CD4-positive, alpha-beta memory T cell (primary cell): Measurements from ENCODE around the gene SLC39A10. TPM values are rescaled to one million over a fixed set of nuclear protein-coding genes. Genes with fewer than 3 reads are reported as not detected.
A peak's percentile ranks its signal among the peaks of the same experiment; 100 is the strongest.
"Not testable (repeated sequence)": the region's sequence is repeated elsewhere in the genome, so short reads cannot be mapped to it uniquely, and the experiment has no call there.

ENCODE experiments used
- CTCF ChIA-PET: fragments of 350-600 bp; sonication (Branson Sonifier 250); formaldehyde crosslinking; loops from one replicate; lab custom pipeline; 2021; ENCODE audit warnings: inconsistent platforms; ENCODE audit not compliant: partially characterized antibody; lab: Charles Lee
- POLR2A ChIA-PET: fragments of 350-600 bp; sonication (Branson Sonifier 250); formaldehyde crosslinking; loops from one replicate; lab custom pipeline; 2021; ENCODE audit not compliant: partially characterized antibody; lab: Charles Lee
- DNase-seq, 5 donors: peaks; one replicate each; pipeline versions ENCODE4 v3.0.0 to v3.0.0-alpha.2; 2020 to 2022; ENCODE audit warnings: mixed read lengths in 1 of 5
- H3K27ac ChIP-seq: one replicate; pipeline ENCODE4 v1.7.0; 2013; ENCODE audit warnings: low read depth, low read length
- H3K27me3 ChIP-seq: 2 replicates; pipeline ENCODE4 v1.7.0; 2013; ENCODE audit warnings: mild to moderate bottlenecking, low read length, moderate library complexity; ENCODE audit not compliant: insufficient read depth
- H3K36me3 ChIP-seq: 2 replicates; pipeline ENCODE4 v1.7.0; 2013; ENCODE audit warnings: mild to moderate bottlenecking, low read length, moderate library complexity; ENCODE audit not compliant: insufficient read depth
- H3K4me1 ChIP-seq: 2 replicates; pipeline ENCODE4 v1.7.0; 2013; ENCODE audit warnings: mild to moderate bottlenecking, low read length, moderate library complexity; ENCODE audit not compliant: insufficient read depth
- H3K4me3 ChIP-seq, 2 donors: one replicate each; pipeline ENCODE4 v1.7.0; 2013; ENCODE audit warnings: low read length in 2 of 2, mild to moderate bottlenecking in 1 of 2
- H3K9me3 ChIP-seq, 2 donors: one replicate each; pipeline ENCODE4 v1.7.0; 2013; ENCODE audit warnings: low read length in 2 of 2, control low read depth in 1 of 2; ENCODE audit not compliant: control insufficient read depth in 1 of 2
- H3K27ac Mint-ChIP-seq, 7 donors: one replicate each; pipeline ENCODE4 v1.8.0; 2020 to 2021; ENCODE audit warnings: mixed read lengths in 7 of 7, mild to moderate bottlenecking in 6 of 7, inconsistent platforms in 3 of 7, moderate library complexity in 3 of 7
- H3K27me3 Mint-ChIP-seq, 2 donors: one replicate each; pipeline ENCODE4 v1.8.0; 2020 to 2021; ENCODE audit warnings: mixed read lengths in 2 of 2
- H3K36me3 Mint-ChIP-seq, 2 donors: one replicate each; pipeline ENCODE4 v1.8.0; 2020 to 2021; ENCODE audit warnings: mixed read lengths in 2 of 2, inconsistent platforms in 1 of 2, mild to moderate bottlenecking in 1 of 2
- H3K4me1 Mint-ChIP-seq, 4 donors: one replicate each; pipeline ENCODE4 v1.8.0; 2020 to 2021; ENCODE audit warnings: mixed read lengths in 4 of 4, mild to moderate bottlenecking in 1 of 4
- H3K4me3 Mint-ChIP-seq, 8 donors: one replicate each; pipeline ENCODE4 v1.8.0; 2020 to 2021; ENCODE audit warnings: mixed read lengths in 8 of 8, mild to moderate bottlenecking in 7 of 8, moderate library complexity in 6 of 8, inconsistent platforms in 3 of 8
- H3K9me3 Mint-ChIP-seq, 8 donors: one replicate each; pipeline ENCODE4 v1.8.0; 2020 to 2021; ENCODE audit warnings: mixed read lengths in 8 of 8, mild to moderate bottlenecking in 5 of 8, inconsistent platforms in 3 of 8, moderate library complexity in 1 of 8
- intact Hi-C: fragments of 100-400 bp; cut with micrococcal nuclease; formaldehyde crosslinking; loops from one replicate; pipeline ENCODE4 v1.15.1; 2023
- polyA plus RNA-seq, 2 donors: library from polyadenylated mRNA; unstranded; fragments of 300-500 nt; fragmentation: Illumina TruSeq; gene quantifications; one replicate each; pipeline ENCODE4 v1.2.3, GENCODE V29; 2021
- total RNA-seq, 2 experiments: library from RNA; stranded (reverse); gene quantifications; one replicate each; pipeline ENCODE4 v1.2.3, GENCODE V29; 2021

The SLC39A10 gene
- total and polyA plus RNA-seq, 4 experiments from 2014 or later: 5.9 to 102 (median 54.4) TPM

- intact Hi-C loops: no loop called here
- Histone ChIP-seq H3K27ac (no peak overlapping the region), H3K9me3 (no peaks in the 10 kb centered on the region), H3K27me3 (no peaks in the 10 kb centered on the region), H3K4me3 (no peak overlapping the region), H3K36me3 (no peaks in the 10 kb centered on the region), H3K4me1 (no peaks in the 10 kb centered on the region)
- no peaks in the 10 kb centered on the region for H3K9me3 Mint-ChIP-seq
- no peak overlapping the region for H3K27ac Mint-ChIP-seq
- no peaks in the 10 kb centered on the region for H3K27me3 Mint-ChIP-seq
- ChIA-PET CTCF (interaction anchor here (1.7 kb wide), 1 partner anchor 23 kb away, joined by 4 read pairs; no protein-coding TSS in a partner anchor), POLR2A (interaction anchor here (0.6 to 1.2 kb wide), 2 partner anchors 20 to 57 kb away, joined by 3 to 4 read pairs; partner anchors contain the start of gene SLC39A10)
- no peak for DNase-seq
- H3K4me1 Mint-ChIP-seq: peaks cover 0 to 4% (median 0%) of the 10 kb centered on the region in 4 donors
- H3K4me3 Mint-ChIP-seq: no peak overlapping the region
- no peaks in the 10 kb centered on the region for H3K36me3 Mint-ChIP-seq
These were observed 20.1 kb upstream of the SLC39A10 start for GRCh38 chr2:195636890-195637289.

GRCh38 chr2:195638750-195639149 is 18.3 kb upstream of the SLC39A10 start:
- H3K27me3 Mint-ChIP-seq: no peaks in the 10 kb centered on the region
- no peak overlapping the region for H3K4me3 Mint-ChIP-seq
- ChIA-PET POLR2A (no interaction called here), CTCF (interaction anchor here (1.9 kb wide), 1 partner anchor 140 kb away, joined by 5 read pairs; no protein-coding TSS in a partner anchor)
- no peak overlapping the region for H3K27ac ChIP-seq
- no peak overlapping the region for H3K27ac Mint-ChIP-seq
- no peaks in the 10 kb centered on the region for H3K9me3 Mint-ChIP-seq
- no peaks in the 10 kb centered on the region for H3K9me3 ChIP-seq
- intact Hi-C loops: no loop called here
- H3K4me1 Mint-ChIP-seq: peaks cover 0 to 5% (median 3%) of the 10 kb centered on the region in 4 donors
- no peaks in the 10 kb centered on the region for H3K36me3 Mint-ChIP-seq
- H3K36me3 ChIP-seq: no peaks in the 10 kb centered on the region
- H3K4me1 ChIP-seq: no peaks in the 10 kb centered on the region
- DNase-seq: no peak
- no peaks in the 10 kb centered on the region for H3K27me3 ChIP-seq
- no peak overlapping the region for H3K4me3 ChIP-seq

DNA sequence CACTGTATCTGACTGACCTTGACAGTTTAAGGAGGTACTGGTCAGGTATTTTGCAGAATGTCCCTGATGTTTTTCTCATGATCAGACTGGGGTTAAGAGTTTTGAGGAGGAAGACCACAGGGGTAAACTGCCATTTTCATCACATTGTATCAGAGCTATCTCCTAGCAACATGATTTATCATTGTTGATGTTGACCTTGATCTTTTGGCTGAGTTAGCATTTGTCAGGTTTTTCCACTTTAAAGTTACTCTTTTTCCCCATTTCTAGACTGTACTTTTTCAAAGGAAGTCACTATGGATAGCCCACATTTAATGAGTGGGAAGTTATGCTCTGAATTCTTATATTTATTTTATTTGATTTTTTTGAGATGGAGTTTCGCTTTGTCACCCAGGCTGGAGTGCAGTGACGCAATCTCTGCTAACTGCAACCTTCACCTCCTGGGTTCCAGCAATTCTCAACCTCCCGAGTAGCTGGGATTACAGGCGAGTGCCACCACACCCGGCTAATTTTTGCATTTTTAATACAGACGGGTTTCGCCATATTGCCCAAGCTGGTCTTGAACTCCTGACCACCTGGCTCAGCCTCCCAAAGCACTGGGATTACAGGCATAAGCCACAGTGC is 17.7 kb upstream of the SLC39A10 start:
- Mint-ChIP-seq H3K36me3 (no peaks in the 10 kb centered on the region), H3K27ac (no peak overlapping the region), H3K27me3 (no peaks in the 10 kb centered on the region), H3K9me3 (no peaks in the 10 kb centered on the region), H3K4me3 (no peak overlapping the region), H3K4me1 (peaks cover 0 to 5% (median 2%) of the 10 kb centered on the region in 4 donors)
- ChIA-PET CTCF (interaction anchor here (1.9 kb wide), 1 partner anchor 141 kb away, joined by 5 read pairs; no protein-coding TSS in a partner anchor), POLR2A (no interaction called here)
- Histone ChIP-seq H3K36me3 (no peaks in the 10 kb centered on the region), H3K4me3 (no peak overlapping the region), H3K27ac (no peak overlapping the region), H3K9me3 (no peaks in the 10 kb centered on the region), H3K27me3 (no peaks in the 10 kb centered on the region), H3K4me1 (no peaks in the 10 kb centered on the region)
- intact Hi-C loops: no loop called here
- DNase-seq: no peak

GRCh38 chr2:195639959-195640358 is 17.1 kb upstream of the SLC39A10 start:
- Histone ChIP-seq H3K9me3 (no peaks in the 10 kb centered on the region), H3K27ac (no peak overlapping the region), H3K36me3 (no peaks in the 10 kb centered on the region), H3K4me3 (no peak overlapping the region), H3K4me1 (no peaks in the 10 kb centered on the region), H3K27me3 (no peaks in the 10 kb centered on the region)
- Mint-ChIP-seq H3K36me3 (no peaks in the 10 kb centered on the region), H3K4me3 (no peak overlapping the region), H3K9me3 (no peaks in the 10 kb centered on the region), H3K27ac (no peak overlapping the region), H3K27me3 (no peaks in the 10 kb centered on the region), H3K4me1 (peaks cover 0 to 5% (median 2%) of the 10 kb centered on the region in 4 donors)
- ChIA-PET POLR2A (no interaction called here), CTCF (no interaction called here)
- intact Hi-C loops: loop anchor here (5.0 kb wide), 1 partner anchor 38 kb away; no protein-coding TSS in a partner anchor
- no peak for DNase-seq

- no peaks in the 10 kb centered on the region for H3K36me3 Mint-ChIP-seq
- intact Hi-C loops: loop anchor here (5.0 kb wide), 1 partner anchor 40 kb away; no protein-coding TSS in a partner anchor
- POLR2A ChIA-PET: no interaction called here
- no peak overlapping the region for H3K4me3 ChIP-seq
- H3K27ac Mint-ChIP-seq: peak overlapping the region in 1 of 7 donors; percentile 6
- no peaks in the 10 kb centered on the region for H3K36me3 ChIP-seq
- DNase-seq: no peak
- H3K4me1 Mint-ChIP-seq: peaks cover 0 to 7% (median 3%) of the 10 kb centered on the region in 4 donors
- no peaks in the 10 kb centered on the region for H3K4me1 ChIP-seq
- no peaks in the 10 kb centered on the region for H3K27me3 ChIP-seq
- no peak overlapping the region for H3K4me3 Mint-ChIP-seq
- no peak overlapping the region for H3K27ac ChIP-seq
- H3K9me3 ChIP-seq: no peaks in the 10 kb centered on the region
- CTCF ChIA-PET: interaction anchor here (1.9 kb wide), 1 partner anchor 15 kb away, joined by 4 read pairs; no protein-coding TSS in a partner anchor
- H3K27me3 Mint-ChIP-seq: no peaks in the 10 kb centered on the region
- H3K9me3 Mint-ChIP-seq: no peaks in the 10 kb centered on the region
These were observed 14.9 kb upstream of the SLC39A10 start for GRCh38 chr2:195642027-195642678.

- H3K27me3 Mint-ChIP-seq: no peaks in the 10 kb centered on the region
- no peak overlapping the region for H3K4me3 ChIP-seq
- H3K9me3 ChIP-seq: no peaks in the 10 kb centered on the region
- H3K9me3 Mint-ChIP-seq: no peaks in the 10 kb centered on the region
- no peak overlapping the region for H3K4me3 Mint-ChIP-seq
- DNase-seq: no peak
- H3K27me3 ChIP-seq: no peaks in the 10 kb centered on the region
- no peaks in the 10 kb centered on the region for H3K36me3 ChIP-seq
- H3K36me3 Mint-ChIP-seq: no peaks in the 10 kb centered on the region
- H3K4me1 ChIP-seq: no peaks in the 10 kb centered on the region
- H3K27ac Mint-ChIP-seq: no peak overlapping the region
- peaks cover 0 to 7% (median 4%) of the 10 kb centered on the region in 4 donors for H3K4me1 Mint-ChIP-seq
- POLR2A ChIA-PET: no interaction called here
- H3K27ac ChIP-seq: no peak overlapping the region
- CTCF ChIA-PET: interaction anchor here (1.9 kb wide), 1 partner anchor 15 kb away, joined by 4 read pairs; no protein-coding TSS in a partner anchor
- intact Hi-C loops: loop anchor here (5.0 kb wide), 1 partner anchor 40 kb away; no protein-coding TSS in a partner anchor
These were observed 14.4 kb upstream of the SLC39A10 start for GRCh38 chr2:195642679-195643068.

GRCh38 chr2:195644708-195645107 is 12.3 kb upstream of the SLC39A10 start:
- not testable (repeated sequence) for H3K27ac Mint-ChIP-seq, H3K27me3 Mint-ChIP-seq, H3K9me3 ChIP-seq, DNase-seq, H3K36me3 ChIP-seq, H3K9me3 Mint-ChIP-seq, H3K27me3 ChIP-seq, H3K27ac ChIP-seq, H3K4me3 Mint-ChIP-seq, H3K36me3 Mint-ChIP-seq, H3K4me1 ChIP-seq, H3K4me3 ChIP-seq
- ChIA-PET POLR2A (interaction anchor here (1.1 to 1.3 kb wide), 2 partner anchors 12 to 109 kb away, joined by 3 to 6 read pairs; partner anchors contain the start of gene SLC39A10), CTCF (interaction anchor here (0.6 kb wide), 1 partner anchor 74 kb away, joined by 3 read pairs; no protein-coding TSS in a partner anchor)
- intact Hi-C loops: loop anchor here (5.0 kb wide), 1 partner anchor 42 kb away; no protein-coding TSS in a partner anchor
- H3K4me1 Mint-ChIP-seq: peaks cover 6 to 11% (median 8%) of the 10 kb centered on the region in 4 donors
